CD8-positive, alpha-beta memory T cell (primary cell): Measurements from ENCODE around the gene SLC24A4. TPM values are rescaled to one million over a fixed set of nuclear protein-coding genes. Genes with fewer than 3 reads are reported as not detected.

Source experiments
- CTCF ChIA-PET: fragments of 350-600 bp; sonication (Branson Sonifier 250); formaldehyde crosslinking; loops from one replicate; lab custom pipeline; 2021; ENCODE audit warnings: antibody characterized with exemption; lab: Charles Lee
- POLR2A ChIA-PET: fragments of 350-600 bp; sonication (Branson Sonifier 250); formaldehyde crosslinking; loops from one replicate; lab custom pipeline; 2021; ENCODE audit warnings: antibody characterized with exemption; lab: Charles Lee
- DNase-seq, 5 donors: peaks; one replicate each; pipeline versions ENCODE4 v3.0.0 to v3.0.0-alpha.2; 2020 to 2022; ENCODE audit warnings: mixed read lengths in 1 of 5
- H3K27ac ChIP-seq: one replicate; pipeline ENCODE4 v1.7.0; 2013; ENCODE audit warnings: low read depth, mild to moderate bottlenecking, low read length, moderate library complexity
- H3K27me3 ChIP-seq: 2 replicates; pipeline ENCODE4 v1.7.0; 2013; ENCODE audit warnings: low read length, mild to moderate bottlenecking; ENCODE audit not compliant: insufficient read depth, poor library complexity, severe bottlenecking
- H3K36me3 ChIP-seq: 2 replicates; pipeline ENCODE4 v1.7.0; 2013; ENCODE audit warnings: mild to moderate bottlenecking, low read length, moderate library complexity; ENCODE audit not compliant: insufficient read depth
- H3K4me1 ChIP-seq: 2 replicates; pipeline ENCODE4 v1.7.0; 2013; ENCODE audit warnings: mild to moderate bottlenecking, low read length, moderate library complexity; ENCODE audit not compliant: insufficient read depth
- H3K4me3 ChIP-seq: 2 replicates; pipeline ENCODE4 v1.7.0; 2013; ENCODE audit warnings: mild to moderate bottlenecking, low read length
- H3K9me3 ChIP-seq: 2 replicates; pipeline ENCODE4 v1.7.0; 2013; ENCODE audit warnings: mild to moderate bottlenecking, low read length
- H3K27ac Mint-ChIP-seq, 8 donors: one replicate each; pipeline ENCODE4 v1.8.0; 2020 to 2021; ENCODE audit warnings: mixed read lengths in 8 of 8, mild to moderate bottlenecking in 6 of 8, inconsistent platforms in 3 of 8, moderate library complexity in 3 of 8
- H3K27me3 Mint-ChIP-seq, 2 donors: one replicate each; pipeline ENCODE4 v1.8.0; 2020 to 2021; ENCODE audit warnings: mixed read lengths in 2 of 2, mild to moderate bottlenecking in 1 of 2, moderate library complexity in 1 of 2
- H3K36me3 Mint-ChIP-seq, 3 donors: one replicate each; pipeline ENCODE4 v1.8.0; 2020 to 2021; ENCODE audit warnings: mixed read lengths in 3 of 3, inconsistent platforms in 1 of 3, mild to moderate bottlenecking in 1 of 3
- H3K4me1 Mint-ChIP-seq, 3 donors: one replicate each; pipeline ENCODE4 v1.8.0; 2020 to 2021; ENCODE audit warnings: mixed read lengths in 3 of 3, inconsistent platforms in 1 of 3, mild to moderate bottlenecking in 1 of 3
- H3K4me3 Mint-ChIP-seq, 7 donors: one replicate each; pipeline ENCODE4 v1.8.0; 2020 to 2021; ENCODE audit warnings: mixed read lengths in 7 of 7, mild to moderate bottlenecking in 6 of 7, moderate library complexity in 4 of 7, inconsistent platforms in 2 of 7
- H3K9me3 Mint-ChIP-seq, 5 donors: one replicate each; pipeline ENCODE4 v1.8.0; 2020 to 2022; ENCODE audit warnings: mixed read lengths in 5 of 5, mild to moderate bottlenecking in 3 of 5, moderate library complexity in 2 of 5, inconsistent platforms in 1 of 5
- polyA plus RNA-seq: library from polyadenylated mRNA; unstranded; fragments of 300-500 nt; fragmentation: Illumina TruSeq; gene quantifications from one replicate; pipeline ENCODE4 v1.2.3, GENCODE V29; 2021
- total RNA-seq, 2 experiments: library from RNA; stranded (reverse); gene quantifications; one replicate each; pipeline ENCODE4 v1.2.3, GENCODE V29; 2021

The SLC24A4 gene
- total and polyA plus RNA-seq, 3 experiments from 2014 or later, result 0.04 TPM; not detected in 2

DNA sequence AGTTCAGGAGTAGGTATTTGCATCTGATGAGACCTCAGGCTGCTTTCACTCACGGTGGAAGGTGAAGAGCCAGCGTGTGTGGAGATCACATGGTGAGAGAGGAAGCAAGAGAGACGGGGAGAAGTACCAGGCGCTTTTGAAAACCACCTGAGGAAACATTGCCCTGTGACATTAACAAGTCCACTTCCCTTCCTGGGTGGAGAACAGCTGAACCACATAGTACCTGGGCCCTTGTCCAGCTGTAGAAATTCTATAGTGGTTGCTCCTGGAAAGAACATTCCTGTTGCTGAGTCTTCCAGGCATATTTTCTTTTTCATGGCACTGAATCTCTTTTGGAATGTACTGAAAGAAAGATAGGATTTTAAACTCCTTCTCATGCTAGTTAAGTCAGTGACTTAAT lies 103.3 kb downstream of the SLC24A4 start:
- H3K27me3 Mint-ChIP-seq, result peaks cover 0 to 2% of the 10 kb centered on the region in 2 donors
- H3K36me3 Mint-ChIP-seq, result no peaks in the 10 kb centered on the region
- Histone ChIP-seq H3K9me3 (no peaks in the 10 kb centered on the region), H3K36me3 (no peaks in the 10 kb centered on the region), H3K4me1 (no peaks in the 10 kb centered on the region), H3K27ac (no peak overlapping the region), H3K4me3 (no peak overlapping the region), H3K27me3 (no peaks in the 10 kb centered on the region)
- H3K9me3 Mint-ChIP-seq, result no peaks in the 10 kb centered on the region
- H3K4me3 Mint-ChIP-seq, result peak overlapping the region in 1 of 7 donors; percentile 16
- H3K4me1 Mint-ChIP-seq, result peaks cover 9 to 12% (median 12%) of the 10 kb centered on the region in 3 donors
- ChIA-PET POLR2A (no interaction called here), CTCF (no interaction called here)
- DNase-seq, result no peak
- H3K27ac Mint-ChIP-seq, result peak overlapping the region in 5 of 8 donors; percentile 52 to 83 (median 80)

DNA sequence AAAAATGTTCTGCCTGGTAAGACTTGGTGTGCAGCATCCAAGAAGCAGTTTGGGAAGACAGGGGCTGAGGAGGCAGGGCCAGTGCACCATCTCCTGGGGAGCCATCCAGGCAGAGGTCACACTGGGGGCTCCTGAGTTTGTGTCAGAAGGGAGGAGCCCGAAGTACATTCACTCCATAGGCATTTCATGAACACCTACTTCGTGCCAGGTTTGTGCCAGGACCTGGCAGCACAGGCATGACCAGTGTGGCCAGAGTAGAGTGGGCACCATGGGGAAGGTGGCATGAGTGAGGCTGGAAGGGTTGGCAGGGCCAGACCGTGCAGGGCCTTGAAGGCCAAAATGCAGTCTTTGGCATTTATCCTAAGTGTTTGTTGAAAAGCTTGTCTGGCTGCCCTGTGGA lies 104.1 kb downstream of the SLC24A4 start:
- no peaks in the 10 kb centered on the region for H3K9me3 Mint-ChIP-seq
- H3K4me1 Mint-ChIP-seq, result peaks cover 9 to 12% (median 12%) of the 10 kb centered on the region in 3 donors
- no peaks in the 10 kb centered on the region for H3K36me3 Mint-ChIP-seq
- CTCF ChIA-PET, result no interaction called here
- no peaks in the 10 kb centered on the region for H3K4me1 ChIP-seq
- H3K27ac ChIP-seq, result no peak overlapping the region
- DNase-seq, result no peak
- H3K36me3 ChIP-seq, result no peaks in the 10 kb centered on the region
- H3K9me3 ChIP-seq, result no peaks in the 10 kb centered on the region
- H3K4me3 Mint-ChIP-seq, result no peak overlapping the region
- H3K27me3 Mint-ChIP-seq, result peaks cover 0 to 2% of the 10 kb centered on the region in 2 donors
- H3K27me3 ChIP-seq, result no peaks in the 10 kb centered on the region
- no peak overlapping the region for H3K4me3 ChIP-seq
- no peak overlapping the region for H3K27ac Mint-ChIP-seq
- POLR2A ChIA-PET, result no interaction called here

GRCh38 chr14:92430686-92431085 lies 107.7 kb downstream of the SLC24A4 start:
- peaks cover 0 to 2% of the 10 kb centered on the region in 2 donors for H3K27me3 Mint-ChIP-seq
- H3K9me3 Mint-ChIP-seq, result no peaks in the 10 kb centered on the region
- H3K4me1 ChIP-seq, result no peaks in the 10 kb centered on the region
- peaks cover 0 to 2% (median 0%) of the 10 kb centered on the region in 3 donors for H3K36me3 Mint-ChIP-seq
- H3K36me3 ChIP-seq, result no peaks in the 10 kb centered on the region
- peaks cover 9 to 11% (median 9%) of the 10 kb centered on the region in 3 donors for H3K4me1 Mint-ChIP-seq
- no peak overlapping the region for H3K4me3 Mint-ChIP-seq
- POLR2A ChIA-PET, result no interaction called here
- no peaks in the 10 kb centered on the region for H3K9me3 ChIP-seq
- no peaks in the 10 kb centered on the region for H3K27me3 ChIP-seq
- no peak overlapping the region for H3K4me3 ChIP-seq
- no peak for DNase-seq
- H3K27ac Mint-ChIP-seq, result no peak overlapping the region
- CTCF ChIA-PET, result no interaction called here
- no peak overlapping the region for H3K27ac ChIP-seq

- H3K4me1 ChIP-seq, result no peaks in the 10 kb centered on the region
- H3K36me3 Mint-ChIP-seq, result peaks cover 0 to 2% (median 0%) of the 10 kb centered on the region in 3 donors
- DNase-seq, result no peak
- no peak overlapping the region for H3K4me3 ChIP-seq
- no peak overlapping the region for H3K27ac ChIP-seq
- H3K27me3 ChIP-seq, result no peaks in the 10 kb centered on the region
- H3K36me3 ChIP-seq, result no peaks in the 10 kb centered on the region
- H3K27ac Mint-ChIP-seq, result no peak overlapping the region
- ChIA-PET POLR2A (no interaction called here), CTCF (no interaction called here)
- H3K27me3 Mint-ChIP-seq, result peaks cover 0 to 2% of the 10 kb centered on the region in 2 donors
- H3K4me3 Mint-ChIP-seq, result no peak overlapping the region
- H3K9me3 Mint-ChIP-seq, result no peaks in the 10 kb centered on the region
- no peaks in the 10 kb centered on the region for H3K9me3 ChIP-seq
- H3K4me1 Mint-ChIP-seq, result peaks cover 3 to 6% (median 4%) of the 10 kb centered on the region in 3 donors
Observed at GRCh38 chr14:92431199-92431725, 108.3 kb downstream of the SLC24A4 start.

DNA sequence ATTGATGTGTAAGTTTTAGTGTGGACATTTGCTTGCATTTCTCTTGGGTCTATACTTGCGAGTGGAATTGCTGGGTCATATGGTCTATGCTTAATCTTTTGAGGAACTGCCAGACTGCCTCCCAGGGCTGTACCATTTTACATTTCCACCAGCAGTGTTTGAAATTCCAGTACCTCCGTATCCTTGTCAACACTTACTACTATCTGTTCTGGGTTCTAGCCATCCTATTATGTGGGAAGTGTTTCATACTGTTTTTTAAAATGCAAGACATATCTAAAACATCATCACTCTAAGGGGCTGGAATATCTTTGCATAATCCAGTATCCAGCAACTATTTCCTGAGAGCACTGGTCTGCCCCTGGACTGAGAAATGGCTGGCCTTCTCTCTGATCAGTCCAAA lies 110.4 kb downstream of the SLC24A4 start:
- DNase-seq, result no peak
- H3K36me3 Mint-ChIP-seq, result peaks cover 0 to 8% (median 2%) of the 10 kb centered on the region in 3 donors
- H3K4me3 Mint-ChIP-seq, result no peak overlapping the region
- no peak overlapping the region for H3K4me3 ChIP-seq
- no peaks in the 10 kb centered on the region for H3K4me1 ChIP-seq
- no peaks in the 10 kb centered on the region for H3K9me3 Mint-ChIP-seq
- ChIA-PET CTCF (no interaction called here), POLR2A (no interaction called here)
- H3K9me3 ChIP-seq, result no peaks in the 10 kb centered on the region
- H3K27me3 Mint-ChIP-seq, result peaks cover 0 to 3% of the 10 kb centered on the region in 2 donors
- H3K27ac Mint-ChIP-seq, result no peak overlapping the region
- H3K4me1 Mint-ChIP-seq, result peaks cover 0 to 3% (median 2%) of the 10 kb centered on the region in 3 donors
- no peaks in the 10 kb centered on the region for H3K36me3 ChIP-seq
- H3K27ac ChIP-seq, result no peak overlapping the region
- H3K27me3 ChIP-seq, result no peaks in the 10 kb centered on the region

GRCh38 chr14:92435154-92435553 lies 112.2 kb downstream of the SLC24A4 start:
- POLR2A ChIA-PET, result no interaction called here
- CTCF ChIA-PET, result no interaction called here
- peaks cover 0 to 3% of the 10 kb centered on the region in 2 donors for H3K27me3 Mint-ChIP-seq

DNA sequence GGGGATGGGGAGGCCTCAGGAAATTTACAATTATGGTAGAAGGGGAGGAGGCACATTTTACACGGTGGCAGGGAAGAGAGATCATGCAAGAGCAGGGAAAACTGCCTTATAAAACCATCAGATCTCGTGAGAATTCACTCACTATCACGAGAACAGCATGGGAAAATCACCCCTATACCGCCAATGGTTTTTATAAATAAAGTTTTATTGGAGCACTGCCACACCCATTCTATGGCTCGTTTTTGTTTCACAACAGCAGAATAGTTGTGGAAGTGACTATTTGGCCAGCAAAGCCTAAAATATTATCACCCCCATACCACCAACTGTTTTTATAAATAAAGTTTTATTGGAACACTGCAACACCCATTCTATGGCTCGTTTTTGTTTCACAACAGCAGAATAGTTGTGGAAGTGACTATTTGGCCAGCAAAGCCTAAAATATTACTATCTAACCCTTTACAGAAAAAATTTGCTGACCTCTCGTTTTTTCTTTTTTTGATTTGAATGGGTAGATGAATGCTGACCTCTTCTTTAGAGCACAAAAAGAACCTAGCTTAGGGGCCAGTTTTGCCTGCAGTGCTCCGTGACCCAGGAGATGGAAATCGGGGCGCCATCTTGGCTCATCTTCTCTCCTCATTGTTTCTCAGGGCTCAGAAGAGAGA lies 113.3 kb downstream of the SLC24A4 start:
- Mint-ChIP-seq H3K4me1 (peaks cover 0 to 6% (median 4%) of the 10 kb centered on the region in 3 donors), H3K27ac (no peak overlapping the region), H3K27me3 (peaks cover 0 to 3% of the 10 kb centered on the region in 2 donors), H3K9me3 (no peaks in the 10 kb centered on the region), H3K4me3 (no peak overlapping the region), H3K36me3 (peaks cover 0 to 8% (median 2%) of the 10 kb centered on the region in 3 donors)
- H3K27ac ChIP-seq, result no peak overlapping the region
- H3K27me3 ChIP-seq, result no peaks in the 10 kb centered on the region
- CTCF ChIA-PET, result no interaction called here
- H3K4me3 ChIP-seq, result no peak overlapping the region
- no peaks in the 10 kb centered on the region for H3K9me3 ChIP-seq
- no peaks in the 10 kb centered on the region for H3K4me1 ChIP-seq
- no peak for DNase-seq
- no peaks in the 10 kb centered on the region for H3K36me3 ChIP-seq
- POLR2A ChIA-PET, result no interaction called here

More at GRCh38 chr14:92435154-92435553, 112.2 kb downstream of the SLC24A4 start:
- H3K27me3 ChIP-seq, result no peaks in the 10 kb centered on the region
- Mint-ChIP-seq H3K36me3 (peaks cover 0 to 8% (median 2%) of the 10 kb centered on the region in 3 donors), H3K27ac (no peak overlapping the region), H3K4me1 (peaks cover 0 to 6% (median 2%) of the 10 kb centered on the region in 3 donors), H3K9me3 (no peaks in the 10 kb centered on the region), H3K4me3 (no peak overlapping the region)
- H3K27ac ChIP-seq, result no peak overlapping the region
- H3K4me3 ChIP-seq, result no peak overlapping the region
- H3K36me3 ChIP-seq, result no peaks in the 10 kb centered on the region
- DNase-seq, result no peak
- H3K4me1 ChIP-seq, result no peaks in the 10 kb centered on the region
- no peaks in the 10 kb centered on the region for H3K9me3 ChIP-seq

- Histone ChIP-seq H3K36me3 (no peaks in the 10 kb centered on the region), H3K4me3 (no peak overlapping the region), H3K9me3 (no peaks in the 10 kb centered on the region), H3K27ac (no peak overlapping the region), H3K4me1 (peaks cover 8% of the 10 kb centered on the region), H3K27me3 (no peaks in the 10 kb centered on the region)
- Mint-ChIP-seq H3K9me3 (no peaks in the 10 kb centered on the region), H3K27me3 (peaks cover 0 to 3% of the 10 kb centered on the region in 2 donors), H3K27ac (no peak overlapping the region), H3K4me3 (no peak overlapping the region), H3K36me3 (peaks cover 0 to 8% (median 2%) of the 10 kb centered on the region in 3 donors), H3K4me1 (peaks cover 10 to 16% (median 13%) of the 10 kb centered on the region in 3 donors)
- no peak for DNase-seq
- ChIA-PET POLR2A (no interaction called here), CTCF (no interaction called here)
Observed at GRCh38 chr14:92437309-92437708, 114.3 kb downstream of the SLC24A4 start.
